Activated T-cell treated with anti-CD3 and anti-CD28 coated beads, Interleukin-2, amount 50 U/mL, for 24 hours (primary cell): Measurements from ENCODE around the gene ZNF367.

Experiments used
- DNase-seq: peaks from one replicate; pipeline ENCODE4 v3.0.0-alpha.2; 2020
- H3K27ac Mint-ChIP-seq: 2 replicates; pipeline ENCODE4 v1.8.0; 2020; ENCODE audit warnings: mild to moderate bottlenecking, mixed read lengths
- H3K27me3 Mint-ChIP-seq: 2 replicates; pipeline ENCODE4 v1.8.0; 2020; ENCODE audit warnings: mixed read lengths
- H3K36me3 Mint-ChIP-seq: 2 replicates; pipeline ENCODE4 v1.8.0; 2020; ENCODE audit warnings: low read depth, mixed read lengths
- H3K4me1 Mint-ChIP-seq: 2 replicates; pipeline ENCODE4 v1.8.0; 2020; ENCODE audit warnings: low read depth, mixed read lengths
- H3K4me3 Mint-ChIP-seq: 2 replicates; pipeline ENCODE4 v1.8.0; 2020; ENCODE audit warnings: mild to moderate bottlenecking, moderate library complexity, mixed read lengths
- H3K9me3 Mint-ChIP-seq: 2 replicates; pipeline ENCODE4 v1.8.0; 2020; ENCODE audit warnings: mixed read lengths

The ZNF367 gene

DNA sequence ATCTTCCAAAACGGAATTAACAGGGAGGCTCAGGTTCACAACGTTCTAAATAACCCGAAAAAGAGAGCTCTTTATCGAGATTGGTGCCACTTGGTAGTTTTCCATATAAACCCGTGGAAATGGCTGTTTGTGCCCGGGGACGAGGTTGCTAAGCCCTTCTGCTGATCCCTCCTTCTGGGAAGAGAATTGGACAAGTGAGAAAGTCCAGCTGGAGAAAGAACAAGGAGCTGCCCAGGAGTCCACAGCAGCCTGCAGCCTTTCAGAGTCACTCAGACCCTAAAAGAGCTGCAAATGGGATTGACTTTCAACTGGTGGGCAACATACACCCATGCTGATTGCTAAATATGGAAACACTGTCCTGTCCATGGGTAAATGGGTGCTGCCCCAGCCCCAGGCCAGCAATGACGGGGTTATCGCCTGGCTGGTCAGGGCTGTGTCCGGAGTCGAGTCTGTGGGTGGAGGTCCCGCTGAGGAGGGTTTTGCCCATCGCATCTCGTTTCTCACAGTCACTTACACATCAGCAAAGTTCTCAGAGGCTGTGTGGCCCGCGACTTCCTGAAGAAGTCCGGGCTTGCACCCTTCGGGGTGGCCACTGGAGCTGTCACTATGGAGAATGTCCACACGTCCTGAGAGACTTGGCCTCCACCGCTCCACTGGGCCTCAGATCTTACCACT, 75.5 kb downstream of the ZNF367 start:
- H3K36me3 Mint-ChIP-seq = no peaks in the 10 kb centered on the region
- DNase-seq = no peak
- peaks cover 8% of the 10 kb centered on the region for H3K4me1 Mint-ChIP-seq
- H3K4me3 Mint-ChIP-seq = no peak overlapping the region
- H3K9me3 Mint-ChIP-seq = no peaks in the 10 kb centered on the region
- H3K27me3 Mint-ChIP-seq = no peaks in the 10 kb centered on the region
- no peak overlapping the region for H3K27ac Mint-ChIP-seq

DNA sequence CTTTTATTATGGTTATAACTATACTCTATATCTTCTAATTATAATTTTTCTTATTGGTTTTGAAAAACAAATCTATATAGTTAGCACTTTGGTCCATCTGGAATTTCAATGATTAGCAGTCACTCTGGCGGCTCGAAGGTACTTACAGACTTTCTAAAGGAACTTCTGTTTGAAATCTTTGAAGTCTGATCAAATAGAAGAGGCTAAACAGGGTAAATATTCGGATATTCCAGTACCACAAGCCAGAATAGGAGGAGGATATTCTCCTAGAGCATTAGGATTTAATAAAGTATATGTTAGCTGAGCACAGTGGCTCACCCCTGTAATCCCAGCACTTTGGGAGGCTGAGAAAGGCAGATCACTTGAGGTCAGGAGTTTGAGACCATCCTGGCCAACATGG, 77.5 kb downstream of the ZNF367 start:
- H3K27ac Mint-ChIP-seq = no peak overlapping the region
- no peaks in the 10 kb centered on the region for H3K27me3 Mint-ChIP-seq
- H3K4me1 Mint-ChIP-seq = peaks cover 8% of the 10 kb centered on the region
- H3K36me3 Mint-ChIP-seq = no peaks in the 10 kb centered on the region
- H3K9me3 Mint-ChIP-seq = no peaks in the 10 kb centered on the region
- H3K4me3 Mint-ChIP-seq = no peak overlapping the region
- no peak for DNase-seq

DNA sequence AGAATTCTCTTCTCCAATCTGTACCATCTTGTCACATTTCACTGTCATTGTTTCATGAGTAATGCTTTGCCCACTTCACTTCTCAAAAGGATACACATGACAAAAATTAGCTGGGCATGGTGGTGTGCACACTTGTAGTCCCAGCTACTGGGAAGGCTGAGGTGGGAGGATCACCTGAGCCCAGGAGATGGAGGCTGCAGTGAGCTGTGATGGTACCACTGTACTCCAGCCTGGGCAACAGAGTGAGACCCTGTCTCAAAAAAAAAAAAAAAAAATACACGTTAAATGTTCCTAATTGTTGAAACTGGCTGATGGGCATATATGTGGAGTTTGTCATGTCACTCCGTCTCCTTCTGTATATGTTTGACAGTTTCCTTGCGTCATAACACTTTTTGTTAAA, 79.9 kb downstream of the ZNF367 start:
- Mint-ChIP-seq H3K9me3 (no peaks in the 10 kb centered on the region), H3K4me3 (no peak overlapping the region), H3K27ac (no peak overlapping the region), H3K27me3 (no peaks in the 10 kb centered on the region), H3K36me3 (no peaks in the 10 kb centered on the region), H3K4me1 (peaks cover 8% of the 10 kb centered on the region)
- DNase-seq = no peak
